ENCODE measurements around the gene PLEKHG2. TPM values are rescaled to one million over a fixed set of nuclear protein-coding genes. Genes with fewer than 3 reads are reported as not detected.
A peak's percentile ranks its signal among the peaks of the same experiment; 100 is the strongest.

The PLEKHG2 gene
- total and polyA plus RNA-seq, 9 of the 15 experiments (the other 6 are each of a cell fraction or from before 2014, with no cell fraction given) = 0.98 to 45.7 (median 9.8) TPM

DNA sequence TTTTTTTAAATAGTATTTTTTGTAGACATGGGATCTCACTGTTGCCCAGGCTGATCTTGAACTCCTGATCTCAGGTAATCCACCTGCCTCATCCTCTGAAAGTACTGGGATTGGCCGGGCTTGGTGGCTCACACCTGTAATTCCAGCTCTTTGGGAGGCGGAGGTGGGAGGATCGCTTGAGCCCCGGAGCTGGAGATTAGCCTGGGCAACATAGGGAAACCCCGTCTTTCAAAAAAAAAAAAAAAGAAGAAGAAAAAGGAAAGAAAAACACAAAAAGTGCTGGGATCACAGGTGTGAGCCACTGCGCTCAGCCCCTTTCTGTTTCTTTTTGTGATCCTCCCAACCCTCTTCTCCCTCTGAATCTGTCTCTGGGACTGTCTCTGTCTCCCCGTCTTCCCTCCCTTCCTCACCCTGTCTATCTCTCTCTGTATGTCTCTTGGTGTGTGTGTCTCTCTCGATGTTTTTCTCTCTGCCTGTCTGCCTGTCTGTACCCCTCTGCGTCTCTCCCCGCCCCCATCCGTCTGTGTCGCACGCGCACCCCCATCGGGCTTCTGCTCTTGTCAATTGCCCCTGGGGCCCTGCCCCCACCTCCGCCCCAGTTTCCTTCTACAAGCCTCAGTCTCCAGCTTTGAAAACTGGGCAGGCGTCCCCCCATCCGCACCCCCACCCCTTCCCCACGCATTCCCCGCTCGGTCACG, 6.4 kb upstream of the PLEKHG2 start (continued):
- no peak for TF ChIP-seq NR4A1 (CRISPR knock-in tag; IDR thresholded peaks at IDR 0.05)
- TF ChIP-seq NR4A1 (tag; IDR thresholded peaks at IDR 0.05) = no peak
- TF ChIP-seq SAFB2 (IDR thresholded peaks at IDR 0.05; ENCODE audit: borderline replicate concordance, low read depth, low read length, severe bottlenecking) = no peak
- TF ChIP-seq POLR3A (IDR thresholded peaks at IDR 0.05; ENCODE audit: borderline replicate concordance, extremely low read depth, insufficient read depth, insufficient read length) = no peak
- TF ChIP-seq SLC30A9 (CRISPR knock-in tag; IDR thresholded peaks at IDR 0.05) = no peak
- TF ChIP-seq HEY1 (CRISPR knock-in tag; IDR thresholded peaks at IDR 0.05; ENCODE audit: borderline replicate concordance) = no peak
- peak; percentile 49 to 62; a peak in 2 of 4 replicates for TF ChIP-seq NRF1 (conservative IDR thresholded peaks at IDR 0.05 in 1 of 2, IDR thresholded peaks at IDR 0.05 in 1 of 2)
- TF ChIP-seq GATAD2B (IDR thresholded peaks at IDR 0.05; ENCODE audit: borderline replicate concordance) = no peak
- TF ChIP-seq, protein P1, sequence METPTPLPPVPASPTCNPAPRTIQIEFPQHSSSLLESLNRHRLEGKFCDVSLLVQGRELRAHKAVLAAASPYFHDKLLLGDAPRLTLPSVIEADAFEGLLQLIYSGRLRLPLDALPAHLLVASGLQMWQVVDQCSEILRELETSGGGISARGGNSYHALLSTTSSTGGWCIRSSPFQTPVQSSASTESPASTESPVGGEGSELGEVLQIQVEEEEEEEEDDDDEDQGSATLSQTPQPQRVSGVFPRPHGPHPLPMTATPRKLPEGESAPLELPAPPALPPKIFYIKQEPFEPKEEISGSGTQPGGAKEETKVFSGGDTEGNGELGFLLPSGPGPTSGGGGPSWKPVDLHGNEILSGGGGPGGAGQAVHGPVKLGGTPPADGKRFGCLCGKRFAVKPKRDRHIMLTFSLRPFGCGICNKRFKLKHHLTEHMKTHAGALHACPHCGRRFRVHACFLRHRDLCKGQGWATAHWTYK (CRISPR knock-in tag; IDR thresholded peaks at IDR 0.05) = no peak
- TF ChIP-seq ZBTB8A (IDR thresholded peaks at IDR 0.05; ENCODE audit: partially characterized antibody) = no peak
- TF ChIP-seq, protein P2, sequence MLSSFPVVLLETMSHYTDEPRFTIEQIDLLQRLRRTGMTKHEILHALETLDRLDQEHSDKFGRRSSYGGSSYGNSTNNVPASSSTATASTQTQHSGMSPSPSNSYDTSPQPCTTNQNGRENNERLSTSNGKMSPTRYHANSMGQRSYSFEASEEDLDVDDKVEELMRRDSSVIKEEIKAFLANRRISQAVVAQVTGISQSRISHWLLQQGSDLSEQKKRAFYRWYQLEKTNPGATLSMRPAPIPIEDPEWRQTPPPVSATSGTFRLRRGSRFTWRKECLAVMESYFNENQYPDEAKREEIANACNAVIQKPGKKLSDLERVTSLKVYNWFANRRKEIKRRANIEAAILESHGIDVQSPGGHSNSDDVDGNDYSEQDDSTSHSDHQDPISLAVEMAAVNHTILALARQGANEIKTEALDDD (IDR thresholded peaks at IDR 0.05) = no peak
- TF ChIP-seq SIN3B (IDR thresholded peaks at IDR 0.05; ENCODE audit: low read depth) = no peak
- TF ChIP-seq TAF9B (IDR thresholded peaks at IDR 0.05; ENCODE audit: partially characterized antibody) = no peak
- TF ChIP-seq, protein P3, sequence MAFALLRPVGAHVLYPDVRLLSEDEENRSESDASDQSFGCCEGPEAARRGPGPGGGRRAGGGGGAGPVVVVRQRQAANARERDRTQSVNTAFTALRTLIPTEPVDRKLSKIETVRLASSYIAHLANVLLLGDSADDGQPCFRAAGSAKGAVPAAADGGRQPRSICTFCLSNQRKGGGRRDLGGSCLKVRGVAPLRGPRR (CRISPR knock-in tag; IDR thresholded peaks at IDR 0.05) = no peak
- no peak for TF ChIP-seq SMC3 (conservative IDR thresholded peaks at IDR 0.05; ENCODE audit: insufficient read depth, low read depth, low read length)
- TF ChIP-seq CAMTA2 (CRISPR knock-in tag; conservative IDR thresholded peaks at IDR 0.05) = no peak
- TF ChIP-seq MCM5 (IDR thresholded peaks at IDR 0.05; ENCODE audit: low read depth) = no peak
- TF ChIP-seq, protein P4, sequence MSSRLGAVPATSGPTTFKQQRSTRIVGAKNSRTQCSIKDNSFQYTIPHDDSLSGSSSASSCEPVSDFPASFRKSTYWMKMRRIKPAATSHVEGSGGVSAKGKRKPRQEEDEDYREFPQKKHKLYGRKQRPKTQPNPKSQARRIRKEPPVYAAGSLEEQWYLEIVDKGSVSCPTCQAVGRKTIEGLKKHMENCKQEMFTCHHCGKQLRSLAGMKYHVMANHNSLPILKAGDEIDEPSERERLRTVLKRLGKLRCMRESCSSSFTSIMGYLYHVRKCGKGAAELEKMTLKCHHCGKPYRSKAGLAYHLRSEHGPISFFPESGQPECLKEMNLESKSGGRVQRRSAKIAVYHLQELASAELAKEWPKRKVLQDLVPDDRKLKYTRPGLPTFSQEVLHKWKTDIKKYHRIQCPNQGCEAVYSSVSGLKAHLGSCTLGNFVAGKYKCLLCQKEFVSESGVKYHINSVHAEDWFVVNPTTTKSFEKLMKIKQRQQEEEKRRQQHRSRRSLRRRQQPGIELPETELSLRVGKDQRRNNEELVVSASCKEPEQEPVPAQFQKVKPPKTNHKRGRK (tag; IDR thresholded peaks at IDR 0.05) = no peak
- no peak for TF ChIP-seq KLF13 (tag; IDR thresholded peaks at IDR 0.05; ENCODE audit: borderline replicate concordance, low read depth)
- no peak for TF ChIP-seq E2F3 (CRISPR knock-in tag; IDR thresholded peaks at IDR 0.05)
- TF ChIP-seq, protein P5, sequence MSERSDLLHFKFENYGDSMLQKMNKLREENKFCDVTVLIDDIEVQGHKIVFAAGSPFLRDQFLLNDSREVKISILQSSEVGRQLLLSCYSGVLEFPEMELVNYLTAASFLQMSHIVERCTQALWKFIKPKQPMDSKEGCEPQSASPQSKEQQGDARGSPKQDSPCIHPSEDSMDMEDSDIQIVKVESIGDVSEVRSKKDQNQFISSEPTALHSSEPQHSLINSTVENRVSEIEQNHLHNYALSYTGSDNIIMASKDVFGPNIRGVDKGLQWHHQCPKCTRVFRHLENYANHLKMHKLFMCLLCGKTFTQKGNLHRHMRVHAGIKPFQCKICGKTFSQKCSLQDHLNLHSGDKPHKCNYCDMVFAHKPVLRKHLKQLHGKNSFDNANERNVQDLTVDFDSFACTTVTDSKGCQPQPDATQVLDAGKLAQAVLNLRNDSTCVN (CRISPR knock-in tag; IDR thresholded peaks at IDR 0.05) = peak; percentile 65; the same call in 1 of the 2 replicates
- TF ChIP-seq ZNF668 (CRISPR knock-in tag; IDR thresholded peaks at IDR 0.05) = no peak
- TF ChIP-seq NR2C2 (CRISPR knock-in tag; IDR thresholded peaks at IDR 0.05) = no peak
- TF ChIP-seq NR2C2 (tag; IDR thresholded peaks at IDR 0.05) = no peak
